Uterus (tissue), 4 donors: ENCODE measurements around the gene COBLL1. TPM values are rescaled to one million over a fixed set of nuclear protein-coding genes. Genes with fewer than 3 reads are reported as not detected.
"Not testable (repeated sequence)": the region's sequence is repeated elsewhere in the genome, so short reads cannot be mapped to it uniquely, and the experiment has no call there.

ENCODE experiments used
- DNase-seq, 2 donors: peaks; one replicate each; pipeline ENCODE4 v3.0.0-alpha.2; 2019 to 2020
- H3K27ac ChIP-seq, 2 donors: fragments of 200-600 bp; sonication (generic); 1 replicate in 1 of 2; 2 replicates in 1 of 2; pipeline ENCODE4 v1.5.1; 2016 to 2018
- H3K27me3 ChIP-seq, 2 donors: fragments of 200-600 bp; sonication (generic); one replicate each; pipeline ENCODE4 v1.5.1; 2018 to 2019; ENCODE audit warnings: control low read depth in 1 of 2
- H3K36me3 ChIP-seq, 2 donors: fragments of 200-600 bp; sonication (generic); one replicate each; pipeline ENCODE4 v1.5.1; 2019; ENCODE audit warnings: control low read depth in 1 of 2
- H3K4me1 ChIP-seq, 2 donors: fragments of 200-600 bp; sonication (generic); one replicate each; pipeline ENCODE4 v1.5.1; 2018 to 2019; ENCODE audit warnings: control low read depth in 1 of 2
- H3K4me3 ChIP-seq, 2 donors: fragments of 200-600 bp; sonication (generic); 1 replicate in 1 of 2; 2 replicates in 1 of 2; pipeline ENCODE4 v1.5.1; 2018 to 2019; ENCODE audit warnings: mild to moderate bottlenecking in 1 of 2
- H3K9me3 ChIP-seq, 2 donors: fragments of 200-600 bp; sonication (generic); one replicate each; pipeline ENCODE4 v1.5.1; 2019; ENCODE audit warnings: control low read depth in 1 of 2
- POLR2A ChIP-seq, 2 donors: fragments of 450-650 bp; IDR thresholded peaks; one replicate each; pipeline ENCODE4 v1.6.1; 2016; ENCODE audit warnings: antibody characterized with exemption in 2 of 2, mild to moderate bottlenecking in 1 of 2, moderate library complexity in 1 of 2
- intact Hi-C: fragments of 100-400 bp; cut with DNase I; formaldehyde crosslinking; loops from one replicate; pipeline ENCODE4 v1.15.1; 2023; ENCODE audit warnings: low total_unique reads
- total RNA-seq, 4 donors: library from RNA; depleted of rRNA in 3 of 4; stranded (reverse); fragments of >200 nt in 3 of 4; gene quantifications; one replicate each; pipeline versions ENCODE4 v1.1.0 to v1.2.4, GENCODE V29; 2014 to 2023
- TF ChIP-seq, protein P1 (sequence below), 4 experiments: fragments of 200-600 bp in 2 of 4; fragments of 450-650 bp in 2 of 4; sonication (generic) in 2 of 4; IDR thresholded peaks; one replicate each; pipeline ENCODE4 v1.5.1; 2016 to 2019; ENCODE audit warnings: antibody characterized with exemption in 4 of 4, mild to moderate bottlenecking in 2 of 4, moderate library complexity in 1 of 4
- donor health status: DM: yes; HTN: yes; CAD: no.

Gene COBLL1
- total RNA-seq, 4 donors from 2014 or later, result 4.1 to 32.6 (median 17.9) TPM

DNA sequence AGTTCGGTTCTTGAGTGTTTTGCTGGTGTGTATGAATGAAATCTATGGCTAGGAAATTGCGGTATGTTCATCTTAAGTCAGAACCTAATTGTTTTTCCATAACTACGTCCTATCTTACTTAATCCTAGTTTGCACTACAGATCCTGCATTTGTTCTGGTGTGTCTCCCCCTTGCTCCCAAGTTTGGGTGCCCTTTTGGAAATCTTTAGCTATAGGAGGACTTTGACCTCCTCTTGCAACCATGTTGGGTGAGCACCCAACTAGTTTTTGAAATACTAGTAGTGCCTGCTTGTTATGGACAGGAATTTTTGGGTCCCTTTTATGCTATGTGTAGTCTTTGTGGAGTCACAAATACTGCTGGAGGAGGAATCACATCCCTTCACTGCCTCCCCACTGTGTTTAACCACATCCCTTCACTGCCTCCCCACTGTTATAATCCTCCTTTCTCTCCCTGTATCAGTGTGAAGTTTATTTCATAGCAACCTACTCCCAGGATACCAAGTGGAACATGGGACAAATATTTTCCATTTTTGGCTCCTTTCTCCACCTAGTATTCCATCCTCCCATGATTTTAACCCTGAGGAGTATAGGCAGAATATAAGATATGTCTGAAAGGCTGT, 26.3 kb upstream of the COBLL1 start:
- Histone ChIP-seq H3K36me3 (no peaks in the 10 kb centered on the region), H3K4me3 (no peak overlapping the region), H3K27me3 (no peaks in the 10 kb centered on the region), H3K4me1 (no peaks in the 10 kb centered on the region), H3K27ac (no peak overlapping the region), H3K9me3 (no peaks in the 10 kb centered on the region)
- intact Hi-C loops, result no loop called here
- DNase-seq, result no peak
- TF ChIP-seq POLR2A (IDR thresholded peaks at IDR 0.05), result no peak
- TF ChIP-seq, protein P1, sequence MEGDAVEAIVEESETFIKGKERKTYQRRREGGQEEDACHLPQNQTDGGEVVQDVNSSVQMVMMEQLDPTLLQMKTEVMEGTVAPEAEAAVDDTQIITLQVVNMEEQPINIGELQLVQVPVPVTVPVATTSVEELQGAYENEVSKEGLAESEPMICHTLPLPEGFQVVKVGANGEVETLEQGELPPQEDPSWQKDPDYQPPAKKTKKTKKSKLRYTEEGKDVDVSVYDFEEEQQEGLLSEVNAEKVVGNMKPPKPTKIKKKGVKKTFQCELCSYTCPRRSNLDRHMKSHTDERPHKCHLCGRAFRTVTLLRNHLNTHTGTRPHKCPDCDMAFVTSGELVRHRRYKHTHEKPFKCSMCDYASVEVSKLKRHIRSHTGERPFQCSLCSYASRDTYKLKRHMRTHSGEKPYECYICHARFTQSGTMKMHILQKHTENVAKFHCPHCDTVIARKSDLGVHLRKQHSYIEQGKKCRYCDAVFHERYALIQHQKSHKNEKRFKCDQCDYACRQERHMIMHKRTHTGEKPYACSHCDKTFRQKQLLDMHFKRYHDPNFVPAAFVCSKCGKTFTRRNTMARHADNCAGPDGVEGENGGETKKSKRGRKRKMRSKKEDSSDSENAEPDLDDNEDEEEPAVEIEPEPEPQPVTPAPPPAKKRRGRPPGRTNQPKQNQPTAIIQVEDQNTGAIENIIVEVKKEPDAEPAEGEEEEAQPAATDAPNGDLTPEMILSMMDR (IDR thresholded peaks at IDR 0.05), result no peak

DNA sequence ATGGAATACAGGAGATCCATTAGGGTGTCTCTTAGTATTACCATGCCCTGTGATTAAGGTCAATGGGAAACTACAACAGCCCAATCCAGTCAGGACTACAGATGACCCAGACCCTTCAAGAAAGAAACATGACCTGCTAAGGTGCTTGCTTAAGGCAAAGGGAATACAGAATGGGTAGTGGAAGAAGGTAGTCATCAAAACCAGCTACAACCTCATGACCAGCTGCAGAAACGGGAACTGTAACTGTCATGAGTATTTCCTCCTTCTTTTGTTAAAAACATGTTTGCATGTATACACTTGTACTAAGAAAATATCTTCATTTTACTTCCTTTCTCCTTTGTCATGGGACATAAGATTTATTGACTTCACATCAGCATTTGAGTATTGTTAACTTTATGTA, 24.8 kb upstream of the COBLL1 start:
- H3K9me3 ChIP-seq, intact Hi-C loops, H3K4me3 ChIP-seq, DNase-seq, H3K27me3 ChIP-seq, H3K4me1 ChIP-seq, H3K27ac ChIP-seq, H3K36me3 ChIP-seq: not testable (repeated sequence)

DNA sequence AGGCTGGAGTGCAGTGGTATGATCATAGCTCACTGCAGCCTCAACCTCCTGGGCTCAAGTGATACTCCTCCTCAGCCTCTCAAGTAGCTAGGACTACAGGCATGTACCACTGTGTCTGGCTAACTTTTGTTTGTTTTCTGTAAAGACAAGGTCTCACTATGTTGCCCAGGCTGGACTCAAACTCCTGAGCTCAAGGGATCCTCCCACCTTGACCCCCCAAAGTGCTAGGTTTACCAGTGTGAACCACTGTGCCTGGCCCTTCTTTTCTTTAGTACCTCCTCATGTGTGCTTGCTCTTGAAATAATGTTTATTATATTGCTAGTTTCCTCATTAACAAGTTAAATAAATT, 19.0 kb upstream of the COBLL1 start:
- no peak for TF ChIP-seq POLR2A (IDR thresholded peaks at IDR 0.05)
- TF ChIP-seq, protein P1 (IDR thresholded peaks at IDR 0.05), result no peak

DNA sequence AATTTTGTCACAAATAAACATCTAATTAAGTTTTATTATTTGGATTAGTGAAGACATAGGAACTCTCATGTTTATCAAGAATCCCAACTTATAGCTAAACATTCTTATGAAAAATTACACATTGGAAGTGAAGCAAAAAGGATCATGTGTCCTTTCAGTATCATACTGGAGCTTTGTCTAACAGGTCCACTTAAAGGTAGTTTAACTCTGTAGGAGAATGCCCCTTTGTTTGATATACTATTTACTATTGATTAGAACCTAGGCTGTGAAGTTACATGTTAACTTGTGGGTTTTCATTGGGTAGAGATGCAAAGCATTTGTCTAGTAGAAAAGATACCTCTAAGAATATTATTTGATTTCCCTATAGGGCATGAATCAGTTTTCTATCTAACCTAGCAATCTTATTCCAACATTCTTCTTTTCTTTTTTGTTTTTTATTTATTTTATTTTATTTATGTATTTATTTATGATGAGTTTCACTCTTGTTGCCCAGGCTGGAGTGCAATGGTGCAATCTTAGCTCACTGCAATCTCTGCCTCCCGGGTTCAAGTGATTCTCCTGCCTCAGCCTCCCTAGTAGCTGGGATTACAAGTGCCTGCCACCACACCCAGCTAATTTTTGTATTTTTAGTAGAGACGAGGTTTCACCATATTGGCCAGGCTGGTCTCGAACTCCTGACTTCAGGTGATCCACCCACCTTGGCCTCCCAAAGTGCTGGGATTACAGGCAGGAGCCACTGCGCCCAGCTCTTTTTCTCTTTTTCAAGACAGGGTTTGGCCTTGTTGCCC, 18.5 kb upstream of the COBLL1 start:
- H3K4me3 ChIP-seq, H3K36me3 ChIP-seq, intact Hi-C loops, DNase-seq, H3K9me3 ChIP-seq, H3K27me3 ChIP-seq, H3K27ac ChIP-seq, H3K4me1 ChIP-seq: not testable (repeated sequence)

More for the DNA sequence above, 19.0 kb upstream of the COBLL1 start:
- no peaks in the 10 kb centered on the region for H3K4me1 ChIP-seq
- intact Hi-C loops, result no loop called here
- H3K27me3 ChIP-seq, result no peaks in the 10 kb centered on the region
- no peaks in the 10 kb centered on the region for H3K36me3 ChIP-seq
- H3K27ac ChIP-seq, result no peak overlapping the region
- H3K9me3 ChIP-seq, result no peaks in the 10 kb centered on the region
- DNase-seq, result no peak
- H3K4me3 ChIP-seq, result no peak overlapping the region

DNA sequence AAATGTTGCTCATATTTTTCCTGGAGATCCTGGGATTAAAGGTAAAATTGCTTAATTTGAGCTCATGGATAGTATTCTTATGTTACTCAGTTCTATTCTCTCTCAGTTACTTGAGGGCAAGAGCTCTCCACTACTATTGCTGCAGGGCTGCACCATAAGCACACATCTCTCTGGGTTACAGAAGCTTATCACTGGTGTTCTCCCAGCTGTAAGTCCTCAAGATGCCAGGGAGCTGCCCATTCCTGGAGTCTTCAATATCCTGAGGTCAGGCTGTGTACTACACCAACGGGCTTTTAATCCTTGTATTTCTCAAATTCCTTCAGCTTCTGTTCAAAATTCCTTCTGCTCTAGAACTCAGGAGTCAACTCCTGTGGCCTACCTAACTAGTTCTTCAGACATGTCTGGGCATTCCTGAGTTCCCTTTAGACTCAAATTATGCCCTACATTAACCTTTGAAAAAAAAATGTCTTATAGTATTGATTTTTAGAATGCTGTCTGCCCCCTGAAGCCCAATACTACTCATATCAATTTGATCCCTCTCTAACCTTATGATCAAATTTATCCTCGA, 17.7 kb upstream of the COBLL1 start:
- no peak for DNase-seq
- H3K4me3 ChIP-seq, result no peak overlapping the region
- no peaks in the 10 kb centered on the region for H3K9me3 ChIP-seq
- intact Hi-C loops, result no loop called here
- H3K27ac ChIP-seq, result no peak overlapping the region
- TF ChIP-seq POLR2A (IDR thresholded peaks at IDR 0.05), result no peak
- TF ChIP-seq, protein P1 (IDR thresholded peaks at IDR 0.05), result no peak
- no peaks in the 10 kb centered on the region for H3K36me3 ChIP-seq
- no peaks in the 10 kb centered on the region for H3K27me3 ChIP-seq
- H3K4me1 ChIP-seq, result no peaks in the 10 kb centered on the region

DNA sequence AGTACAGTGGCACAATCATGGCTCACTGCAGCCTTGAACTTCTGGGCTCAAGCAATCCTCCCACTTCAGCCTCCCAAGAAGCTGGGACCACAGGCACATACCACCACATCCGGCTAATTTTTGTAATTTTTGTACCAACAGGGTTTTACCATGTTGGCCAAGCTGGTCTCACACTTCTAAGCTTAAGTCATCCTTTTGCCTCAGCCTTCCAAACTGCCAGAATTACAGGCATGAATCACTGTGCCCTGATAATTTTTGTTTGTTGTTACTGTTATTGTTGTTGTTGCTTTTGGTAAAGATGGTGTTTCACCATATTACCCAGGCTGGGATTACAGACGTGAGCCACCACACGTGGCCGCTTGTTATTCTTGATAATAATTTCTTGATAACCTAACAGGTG, 10.5 kb upstream of the COBLL1 start:
- H3K4me3 ChIP-seq, result no peak overlapping the region
- DNase-seq, result no peak
- H3K9me3 ChIP-seq, result no peaks in the 10 kb centered on the region
- TF ChIP-seq, protein P1 (IDR thresholded peaks at IDR 0.05), result no peak
- no peak for TF ChIP-seq POLR2A (IDR thresholded peaks at IDR 0.05)
- H3K4me1 ChIP-seq, result no peaks in the 10 kb centered on the region
- intact Hi-C loops, result no loop called here
- H3K27ac ChIP-seq, result no peak overlapping the region
- H3K36me3 ChIP-seq, result no peaks in the 10 kb centered on the region
- H3K27me3 ChIP-seq, result no peaks in the 10 kb centered on the region
